Activated CD8-positive, alpha-beta memory T cell treated with anti-CD3 and anti-CD28 coated beads, Interleukin-2, amount 50 U/mL, for 48 hours (primary cell): ENCODE measurements around the gene DPM1.
A peak's percentile ranks its signal among the peaks of the same experiment; 100 is the strongest.
"Not testable (repeated sequence)": the region's sequence is repeated elsewhere in the genome, so short reads cannot be mapped to it uniquely, and the experiment has no call there.

Experiments
- DNase-seq: peaks from one replicate; pipeline ENCODE4 v3.0.0-alpha.2; 2020

DPM1 gene

GRCh38 chr20:50978533-50978932, 20.2 kb upstream of the DPM1 start:
- DNase-seq: not testable (repeated sequence)

GRCh38 chr20:50977066-50978021, 19.0 kb upstream of the DPM1 start:
- DNase-seq: no peak

- DNase-seq: no peak
Observed at GRCh38 chr20:50975701-50976330, 17.5 kb upstream of the DPM1 start.

GRCh38 chr20:50969912-50970311, 11.6 kb upstream of the DPM1 start:
- DNase-seq: no peak

- DNase-seq: peak; percentile 15
Observed at GRCh38 chr20:50969435-50969834, 11.1 kb upstream of the DPM1 start.

- DNase-seq: peak; percentile 34
Observed at GRCh38 chr20:50968289-50968688, 10.0 kb upstream of the DPM1 start.

GRCh38 chr20:50967586-50967985, 9.3 kb upstream of the DPM1 start:
- peak; percentile 36 for DNase-seq

- DNase-seq: no peak
Observed at GRCh38 chr20:50959543-50960126, 1.3 kb upstream of the DPM1 start.

GRCh38 chr20:50958615-50959542, 547 bp upstream of the DPM1 start, which contains the start of gene MOCS3:
Gene MOCS3 (plus strand): TSS chr20:50958818. CDS start chr20:50958843, 25 bp downstream.
- peak; percentile 83 for DNase-seq

- no peak for DNase-seq
Observed at GRCh38 chr20:50957276-50957675, 1.1 kb downstream of the DPM1 start.

- DNase-seq: no peak
Observed at GRCh38 chr20:50953821-50954220, 4.5 kb downstream of the DPM1 start.

- no peak for DNase-seq
Observed at GRCh38 chr20:50953196-50953595, 5.1 kb downstream of the DPM1 start.

- no peak for DNase-seq
Observed at GRCh38 chr20:50948132-50948785, 10.1 kb downstream of the DPM1 start.

GRCh38 chr20:50943069-50943468, 15.3 kb downstream of the DPM1 start:
- DNase-seq: no peak

GRCh38 chr20:50933589-50933988, 24.7 kb downstream of the DPM1 start:
- no peak for DNase-seq

GRCh38 chr20:50932691-50933280, 25.5 kb downstream of the DPM1 start:
- no peak for DNase-seq

- DNase-seq: no peak
Observed at GRCh38 chr20:50932016-50932485, 26.3 kb downstream of the DPM1 start.

GRCh38 chr20:50931306-50932015, 26.9 kb downstream of the DPM1 start, which contains the start of gene ADNP:
Gene ADNP (minus strand): TSS chr20:50931437. CDS start chr20:50903996, 27,441 bp downstream.
- DNase-seq: peak; percentile 91

GRCh38 chr20:50930976-50931305, 27.4 kb downstream of the DPM1 start:
- no peak for DNase-seq

- DNase-seq: peak; percentile 67
Observed at GRCh38 chr20:50930139-50930975, 28.0 kb downstream of the DPM1 start.
